ENCODE measurements around the gene CHAC2. TPM values are rescaled to one million over a fixed set of nuclear protein-coding genes. Genes with fewer than 3 reads are reported as not detected.

The CHAC2 gene
- total and polyA plus RNA-seq, 2 donors (not counting 1 experiment from before 2014, with no cell fraction given): 1.6 to 3.2 TPM

DNA sequence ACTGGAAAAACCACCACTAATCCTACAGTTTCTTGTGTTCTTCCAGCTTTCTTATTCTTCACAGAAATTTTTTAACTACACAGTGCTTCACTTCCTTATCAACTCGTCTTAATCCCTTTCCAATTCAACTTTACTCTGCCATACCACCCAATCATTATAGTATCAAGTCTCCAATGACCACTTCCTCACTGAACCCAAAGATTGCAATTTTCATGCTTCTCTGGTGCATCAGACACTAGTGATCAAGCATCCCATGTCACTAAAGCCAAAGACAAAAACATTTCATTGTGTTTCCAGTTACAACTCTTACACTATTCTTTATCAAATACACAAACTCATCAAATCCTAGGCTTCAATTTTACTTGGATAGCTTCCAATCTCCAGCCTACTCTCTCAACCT, 9.5 kb downstream of the CHAC2 start:
- no peaks in the 10 kb centered on the region for H3K27me3 ChIP-seq (replicated peaks in 1 of 4; ENCODE audit: control extremely low read depth in 1 of 4, control insufficient read depth in 3 of 4, insufficient read depth in 4 of 4, low read length in 3 of 4)
- H3K79me2 ChIP-seq (ENCODE audit: control insufficient read depth, insufficient read depth, low read length): peaks cover 61% of the 10 kb centered on the region
- H3K4me3 ChIP-seq (ENCODE audit: control extremely low read depth in 1 of 5, extremely low read depth in 1 of 5, insufficient read depth in 1 of 5, low read depth in 2 of 5, low read length in 4 of 5): no peak overlapping the region
- TF ChIP-seq EZH2 (IDR thresholded peaks at IDR 0.05; ENCODE audit: borderline replicate concordance, insufficient read depth, low read depth, low read length, poor library complexity, severe bottlenecking): no peak
- no peak for TF ChIP-seq CTCF (IDR thresholded peaks at IDR 0.05)
- Mint-ChIP-seq H3K4me1 (peaks cover 20% of the 10 kb centered on the region), H3K27ac (no peak overlapping the region), H3K4me3 (no peak overlapping the region), H3K27me3 (no peaks in the 10 kb centered on the region), H3K9me3 (ENCODE audit: insufficient read depth) (no peaks in the 10 kb centered on the region)
- H3K9me3 ChIP-seq (ENCODE audit: control extremely low read depth in 1 of 3, control insufficient read depth in 2 of 3, insufficient read depth in 1 of 3, low read length in 2 of 3): no peaks in the 10 kb centered on the region
- no peak for DNase-seq
- peak overlapping the region in 1 of 2 donors; percentile 17 for H3K27ac ChIP-seq (ENCODE audit: low read length in 2 of 2)
- 71% methylated on average over 1 of the region's 1 CpG for WGBS (ENCODE audit: insufficient coverage)
- no peak overlapping the region for H2AFZ ChIP-seq (ENCODE audit: insufficient read depth, low read depth, low read length, poor library complexity, severe bottlenecking)
- no peaks in the 10 kb centered on the region for H3K4me1 ChIP-seq (ENCODE audit: control insufficient read depth in 2 of 2, insufficient read depth in 2 of 2, low read length in 2 of 2)
- ChIA-PET POLR2A (no interaction called here), CTCF (no interaction called here)
- no peak for ATAC-seq (ENCODE audit: low read depth)
- no peak overlapping the region for H3K4me2 ChIP-seq (replicated peaks; ENCODE audit: low read depth, low read length, poor library complexity, severe bottlenecking)
- H3K9ac ChIP-seq (ENCODE audit: low read length): no peak overlapping the region
- intact Hi-C loops (cut with micrococcal nuclease): no loop called here
- H4K20me1 ChIP-seq (ENCODE audit: control insufficient read depth, insufficient read depth, low read length, poor library complexity, severe bottlenecking): peaks cover 15% of the 10 kb centered on the region
- peaks cover 11 to 16% of the 10 kb centered on the region in 2 experiments for H3K36me3 ChIP-seq (replicated peaks in 1 of 2; ENCODE audit: control extremely low read depth in 1 of 2, control insufficient read depth in 1 of 2, extremely low read depth in 1 of 2, insufficient read depth in 2 of 2, low read length in 1 of 2)

GRCh38 chr2:53778536-53779162, 11.0 kb downstream of the CHAC2 start:
- intact Hi-C loops (cut with micrococcal nuclease): no loop called here
- H2AFZ ChIP-seq (ENCODE audit: insufficient read depth, low read depth, low read length, poor library complexity, severe bottlenecking): no peak overlapping the region
- no peak for TF ChIP-seq CTCF (IDR thresholded peaks at IDR 0.05)
- TF ChIP-seq EZH2 (IDR thresholded peaks at IDR 0.05; ENCODE audit: borderline replicate concordance, insufficient read depth, low read depth, low read length, poor library complexity, severe bottlenecking): no peak
- peaks cover 69% of the 10 kb centered on the region for H3K79me2 ChIP-seq (ENCODE audit: control insufficient read depth, insufficient read depth, low read length)
- H3K27me3 ChIP-seq (replicated peaks in 1 of 4; ENCODE audit: control extremely low read depth in 1 of 4, control insufficient read depth in 3 of 4, insufficient read depth in 4 of 4, low read length in 3 of 4): no peaks in the 10 kb centered on the region
- H3K27ac Mint-ChIP-seq: no peak overlapping the region
- no peak overlapping the region for H3K4me2 ChIP-seq (replicated peaks; ENCODE audit: low read depth, low read length, poor library complexity, severe bottlenecking)
- H3K4me3 Mint-ChIP-seq: no peak overlapping the region
- POLR2A ChIA-PET: no interaction called here
- no peaks in the 10 kb centered on the region for H3K27me3 Mint-ChIP-seq
- CTCF ChIA-PET: no interaction called here
- no peaks in the 10 kb centered on the region for H3K9me3 ChIP-seq (ENCODE audit: control extremely low read depth in 1 of 3, control insufficient read depth in 2 of 3, insufficient read depth in 1 of 3, low read length in 2 of 3)
- no peaks in the 10 kb centered on the region for H3K9me3 Mint-ChIP-seq (ENCODE audit: insufficient read depth)
- 100% methylated on average over 1 of the region's 5 CpGs for WGBS (ENCODE audit: insufficient coverage)
- H3K9ac ChIP-seq (ENCODE audit: low read length): no peak overlapping the region
- H3K4me3 ChIP-seq (ENCODE audit: control extremely low read depth in 1 of 5, extremely low read depth in 1 of 5, insufficient read depth in 1 of 5, low read depth in 2 of 5, low read length in 4 of 5): no peak overlapping the region
- H3K27ac ChIP-seq (ENCODE audit: low read length in 2 of 2): no peak overlapping the region
- H4K20me1 ChIP-seq (ENCODE audit: control insufficient read depth, insufficient read depth, low read length, poor library complexity, severe bottlenecking): peaks cover 15% of the 10 kb centered on the region
- peaks cover 12 to 16% of the 10 kb centered on the region in 2 experiments for H3K36me3 ChIP-seq (replicated peaks in 1 of 2; ENCODE audit: control extremely low read depth in 1 of 2, control insufficient read depth in 1 of 2, extremely low read depth in 1 of 2, insufficient read depth in 2 of 2, low read length in 1 of 2)
- H3K4me1 Mint-ChIP-seq: peaks cover 25% of the 10 kb centered on the region
- H3K4me1 ChIP-seq (ENCODE audit: control insufficient read depth in 2 of 2, insufficient read depth in 2 of 2, low read length in 2 of 2): no peaks in the 10 kb centered on the region
- DNase-seq (no peak), ATAC-seq (ENCODE audit: low read depth) (no peak)

All from B cell (primary cell).